ENCODE results near the gene RECQL5. TPM values are rescaled to one million over a fixed set of nuclear protein-coding genes. Genes with fewer than 3 reads are reported as not detected.

RECQL5 gene
- total and polyA plus RNA-seq, 4 donors = 16.4 to 32.5 (median 29.8) TPM

- ATAC-seq (ENCODE audit: insufficient read depth, low FRiP score) (no peak), DNase-seq (peak in 1 of 3 donors; percentile 32)
- Histone ChIP-seq H3K9me3 (ENCODE audit: control insufficient read depth in 4 of 4, insufficient read depth in 3 of 4, low read length in 3 of 4) (no peaks in the 10 kb centered on the region), H3K4me3 (no peak overlapping the region), H3K4me1 (ENCODE audit: control insufficient read depth in 5 of 5, insufficient read depth in 5 of 5, low read length in 5 of 5) (peaks cover 5 to 40% (median 18%) of the 10 kb centered on the region in 5 donors), H3K9ac (ENCODE audit: insufficient read depth in 1 of 2, low read length in 2 of 2) (no peak overlapping the region), H3K27ac (ENCODE audit: low read depth in 1 of 2, low read length in 1 of 2) (peak overlapping the region; percentile 82 to 87), H3K36me3 (ENCODE audit: control insufficient read depth in 4 of 4, insufficient read depth in 4 of 4, low read length in 4 of 4) (peaks cover 0 to 6% (median 0%) of the 10 kb centered on the region in 4 donors), H3K27me3 (ENCODE audit: control insufficient read depth in 3 of 3, insufficient read depth in 3 of 3, low read length in 2 of 3) (no peaks in the 10 kb centered on the region)
- TF ChIP-seq, protein P1, sequence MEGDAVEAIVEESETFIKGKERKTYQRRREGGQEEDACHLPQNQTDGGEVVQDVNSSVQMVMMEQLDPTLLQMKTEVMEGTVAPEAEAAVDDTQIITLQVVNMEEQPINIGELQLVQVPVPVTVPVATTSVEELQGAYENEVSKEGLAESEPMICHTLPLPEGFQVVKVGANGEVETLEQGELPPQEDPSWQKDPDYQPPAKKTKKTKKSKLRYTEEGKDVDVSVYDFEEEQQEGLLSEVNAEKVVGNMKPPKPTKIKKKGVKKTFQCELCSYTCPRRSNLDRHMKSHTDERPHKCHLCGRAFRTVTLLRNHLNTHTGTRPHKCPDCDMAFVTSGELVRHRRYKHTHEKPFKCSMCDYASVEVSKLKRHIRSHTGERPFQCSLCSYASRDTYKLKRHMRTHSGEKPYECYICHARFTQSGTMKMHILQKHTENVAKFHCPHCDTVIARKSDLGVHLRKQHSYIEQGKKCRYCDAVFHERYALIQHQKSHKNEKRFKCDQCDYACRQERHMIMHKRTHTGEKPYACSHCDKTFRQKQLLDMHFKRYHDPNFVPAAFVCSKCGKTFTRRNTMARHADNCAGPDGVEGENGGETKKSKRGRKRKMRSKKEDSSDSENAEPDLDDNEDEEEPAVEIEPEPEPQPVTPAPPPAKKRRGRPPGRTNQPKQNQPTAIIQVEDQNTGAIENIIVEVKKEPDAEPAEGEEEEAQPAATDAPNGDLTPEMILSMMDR (IDR thresholded peaks at IDR 0.05; ENCODE audit: control extremely low read depth, extremely low read depth) = no peak
- WGBS, 2 donors = 78 to 91% methylated on average over 13 of the region's 13 CpGs
Measured at GRCh38 chr17:75637143-75637538, 29.8 kb downstream of the RECQL5 start.

- Histone ChIP-seq H3K9me3 (ENCODE audit: control insufficient read depth in 4 of 4, insufficient read depth in 3 of 4, low read length in 3 of 4) (no peaks in the 10 kb centered on the region), H3K36me3 (ENCODE audit: control insufficient read depth in 4 of 4, insufficient read depth in 4 of 4, low read length in 4 of 4) (peaks cover 0 to 6% (median 0%) of the 10 kb centered on the region in 4 donors), H3K4me3 (no peak overlapping the region), H3K27me3 (ENCODE audit: control insufficient read depth in 3 of 3, insufficient read depth in 3 of 3, low read length in 2 of 3) (no peaks in the 10 kb centered on the region), H3K4me1 (ENCODE audit: control insufficient read depth in 5 of 5, insufficient read depth in 5 of 5, low read length in 5 of 5) (peaks cover 5 to 34% (median 16%) of the 10 kb centered on the region in 5 donors), H3K9ac (ENCODE audit: insufficient read depth in 1 of 2, low read length in 2 of 2) (no peak overlapping the region), H3K27ac (ENCODE audit: low read depth in 1 of 2, low read length in 1 of 2) (peak overlapping the region; percentile 82 to 87)
- DNase-seq (no peak), ATAC-seq (ENCODE audit: insufficient read depth, low FRiP score) (no peak)
- 90 to 92% methylated on average over 19 of the region's 19 CpGs for WGBS, 2 donors
- TF ChIP-seq, protein P1 (IDR thresholded peaks at IDR 0.05; ENCODE audit: control extremely low read depth, extremely low read depth) = no peak
Measured at GRCh38 chr17:75636381-75637142, 30.4 kb downstream of the RECQL5 start.

DNA sequence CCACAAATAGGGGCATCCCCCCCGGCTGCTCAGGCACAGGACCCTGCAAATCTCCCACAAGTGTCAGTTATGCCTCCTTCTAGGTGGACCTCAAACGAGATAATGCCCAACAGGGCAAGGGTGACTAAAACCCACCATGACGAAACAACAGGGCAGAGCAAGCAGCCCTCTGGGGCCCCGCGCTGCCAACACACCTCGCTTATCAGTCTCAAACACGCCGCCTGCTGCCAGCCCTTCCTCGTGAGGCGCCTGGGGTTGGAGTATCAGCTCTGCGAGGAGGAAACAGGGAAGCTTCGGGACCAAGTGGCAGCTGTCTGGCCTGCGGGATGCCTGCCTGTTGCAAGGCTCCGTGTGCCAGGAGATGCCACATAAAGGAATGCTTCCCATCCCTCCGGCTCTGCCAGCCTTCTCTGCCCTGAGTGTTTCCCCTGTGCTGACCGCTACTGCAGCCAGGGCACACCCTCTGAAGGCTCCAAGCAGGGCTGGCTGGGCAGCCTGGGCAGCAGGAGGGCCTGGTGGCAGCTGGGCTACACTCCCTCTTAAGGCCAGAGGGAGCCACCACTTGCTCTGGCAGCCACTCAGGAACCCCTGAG, 31.2 kb downstream of the RECQL5 start:
- H3K4me3 ChIP-seq = no peak overlapping the region
- peaks cover 5 to 26% (median 16%) of the 10 kb centered on the region in 5 donors for H3K4me1 ChIP-seq (ENCODE audit: control insufficient read depth in 5 of 5, insufficient read depth in 5 of 5, low read length in 5 of 5)
- no peaks in the 10 kb centered on the region for H3K27me3 ChIP-seq (ENCODE audit: control insufficient read depth in 3 of 3, insufficient read depth in 3 of 3, low read length in 2 of 3)
- no peaks in the 10 kb centered on the region for H3K9me3 ChIP-seq (ENCODE audit: control insufficient read depth in 4 of 4, insufficient read depth in 3 of 4, low read length in 3 of 4)
- TF ChIP-seq, protein P1 (IDR thresholded peaks at IDR 0.05; ENCODE audit: control extremely low read depth, extremely low read depth) = no peak
- H3K9ac ChIP-seq (ENCODE audit: insufficient read depth in 1 of 2, low read length in 2 of 2) = no peak overlapping the region
- ATAC-seq (ENCODE audit: insufficient read depth, low FRiP score) (no peak), DNase-seq (peak in 1 of 3 donors; percentile 22)
- H3K36me3 ChIP-seq (ENCODE audit: control insufficient read depth in 4 of 4, insufficient read depth in 4 of 4, low read length in 4 of 4) = peaks cover 0 to 9% (median 2%) of the 10 kb centered on the region in 4 donors
- peak overlapping the region; percentile 82 to 87 for H3K27ac ChIP-seq (ENCODE audit: low read depth in 1 of 2, low read length in 1 of 2)
- WGBS, 2 donors = 48 to 56% methylated on average over 16 of the region's 16 CpGs

Measured in lung (tissue), 12 donors.